SK-N-SH (cell line): ENCODE results near the gene KCNB1.

ENCODE experiments used
- CHD2 ChIP-seq: fragments of 150-350 bp; IDR thresholded peaks from 2 replicates; pipeline ENCODE4 v1.6.1; 2018; ENCODE audit warnings: low read length; ENCODE audit not compliant: partially characterized antibody
- EZH2phosphoT487 ChIP-seq: fragments of 200-600 bp; sonication (generic); IDR thresholded peaks from 2 replicates; pipeline ENCODE4 v1.6.1; 2017; ENCODE audit warnings: low read depth, mixed run types, mild to moderate bottlenecking, antibody characterized with exemption, moderate library complexity, borderline replicate concordance
- FOXJ3 ChIP-seq: sonication (generic); formaldehyde crosslinking; IDR thresholded peaks from 2 replicates; pipeline ENCODE4 v1.5.1; 2020; ENCODE audit warnings: mild to moderate bottlenecking, missing genetic modification reagents
- GATA2 ChIP-seq: sonication (generic); formaldehyde crosslinking; IDR thresholded peaks from 2 replicates; pipeline ENCODE4 v1.5.0; 2020; ENCODE audit warnings: mild to moderate bottlenecking, missing genetic modification reagents
- MEF2A ChIP-seq: IDR thresholded peaks from 2 replicates; pipeline ENCODE4 v1.4.0; 2012; ENCODE audit warnings: low read depth, borderline replicate concordance
- POLR2AphosphoS5 ChIP-seq: IDR thresholded peaks from 2 replicates; pipeline ENCODE4 v1.6.1; 2012; ENCODE audit warnings: low read depth, low read length
- REST ChIP-seq: IDR thresholded peaks from 2 replicates; pipeline ENCODE4 v1.6.1; 2012; ENCODE audit warnings: mild to moderate bottlenecking, low read depth, low read length, moderate library complexity
- SIN3A ChIP-seq: IDR thresholded peaks from 2 replicates; pipeline ENCODE4 v1.6.1; 2012; ENCODE audit warnings: low read depth, mild to moderate bottlenecking, low read length, moderate library complexity, borderline replicate concordance
- SMC3 ChIP-seq: IDR thresholded peaks from 2 replicates; pipeline ENCODE4 v1.6.1; 2012; ENCODE audit warnings: low read depth, low read length, improper control_type of control experiment
- TAF1 ChIP-seq: IDR thresholded peaks from 2 replicates; pipeline ENCODE4 v1.6.1; 2012; ENCODE audit warnings: low read depth, mild to moderate bottlenecking, low read length, moderate library complexity, borderline replicate concordance
- TEAD4 ChIP-seq: IDR thresholded peaks from 2 replicates; pipeline ENCODE4 v1.4.0; 2012; ENCODE audit warnings: mild to moderate bottlenecking, borderline replicate concordance; ENCODE audit not compliant: insufficient read depth
- USF2 ChIP-seq: fragments of 150-350 bp; IDR thresholded peaks from 2 replicates; pipeline ENCODE4 v1.6.1; 2017; ENCODE audit warnings: antibody characterized with exemption, low read length, low read depth, borderline replicate concordance
- TF ChIP-seq, protein P1 (sequence below): fragments of 200-600 bp; sonication (generic); IDR thresholded peaks from 2 replicates; pipeline ENCODE4 v1.6.1; 2017; ENCODE audit warnings: antibody characterized with exemption, mild to moderate bottlenecking, moderate library complexity

GRCh38 chr20:49345524-49345923, 136.9 kb downstream of the KCNB1 start:
- no peak; the same call in 1 of the 2 replicates for TF ChIP-seq TAF1
- TF ChIP-seq, protein P1, sequence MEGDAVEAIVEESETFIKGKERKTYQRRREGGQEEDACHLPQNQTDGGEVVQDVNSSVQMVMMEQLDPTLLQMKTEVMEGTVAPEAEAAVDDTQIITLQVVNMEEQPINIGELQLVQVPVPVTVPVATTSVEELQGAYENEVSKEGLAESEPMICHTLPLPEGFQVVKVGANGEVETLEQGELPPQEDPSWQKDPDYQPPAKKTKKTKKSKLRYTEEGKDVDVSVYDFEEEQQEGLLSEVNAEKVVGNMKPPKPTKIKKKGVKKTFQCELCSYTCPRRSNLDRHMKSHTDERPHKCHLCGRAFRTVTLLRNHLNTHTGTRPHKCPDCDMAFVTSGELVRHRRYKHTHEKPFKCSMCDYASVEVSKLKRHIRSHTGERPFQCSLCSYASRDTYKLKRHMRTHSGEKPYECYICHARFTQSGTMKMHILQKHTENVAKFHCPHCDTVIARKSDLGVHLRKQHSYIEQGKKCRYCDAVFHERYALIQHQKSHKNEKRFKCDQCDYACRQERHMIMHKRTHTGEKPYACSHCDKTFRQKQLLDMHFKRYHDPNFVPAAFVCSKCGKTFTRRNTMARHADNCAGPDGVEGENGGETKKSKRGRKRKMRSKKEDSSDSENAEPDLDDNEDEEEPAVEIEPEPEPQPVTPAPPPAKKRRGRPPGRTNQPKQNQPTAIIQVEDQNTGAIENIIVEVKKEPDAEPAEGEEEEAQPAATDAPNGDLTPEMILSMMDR = no peak
- TF ChIP-seq USF2 = no peak
- no peak for TF ChIP-seq EZH2phosphoT487
- TF ChIP-seq POLR2AphosphoS5 = no peak; the same call in 1 of the 2 replicates
- no peak for TF ChIP-seq SMC3
- TF ChIP-seq SIN3A = no peak
- TF ChIP-seq CHD2 = no peak
- TF ChIP-seq MEF2A = peak; percentile 30; the same call in 1 of the 2 replicates
- TF ChIP-seq REST = no peak
- TF ChIP-seq FOXJ3 (CRISPR knock-in tag) = no peak
- TF ChIP-seq GATA2 (CRISPR knock-in tag) = no peak
- TF ChIP-seq TEAD4 = peak; percentile 94
